HG03354 (cell line): ENCODE data around the gene MTMR12.

ENCODE experiments used
- ATAC-seq: cut with Tn5 transposase; IDR thresholded peaks from one replicate; pipeline ENCODE4 v1.9.1; 2021; ENCODE audit warnings: mild to moderate bottlenecking; ENCODE audit not compliant: unreplicated experiment, poor library complexity, severe bottlenecking

Gene MTMR12

GRCh38 chr5:32251871-32252458 is 60.8 kb downstream of the MTMR12 start:
- no peak for ATAC-seq

DNA sequence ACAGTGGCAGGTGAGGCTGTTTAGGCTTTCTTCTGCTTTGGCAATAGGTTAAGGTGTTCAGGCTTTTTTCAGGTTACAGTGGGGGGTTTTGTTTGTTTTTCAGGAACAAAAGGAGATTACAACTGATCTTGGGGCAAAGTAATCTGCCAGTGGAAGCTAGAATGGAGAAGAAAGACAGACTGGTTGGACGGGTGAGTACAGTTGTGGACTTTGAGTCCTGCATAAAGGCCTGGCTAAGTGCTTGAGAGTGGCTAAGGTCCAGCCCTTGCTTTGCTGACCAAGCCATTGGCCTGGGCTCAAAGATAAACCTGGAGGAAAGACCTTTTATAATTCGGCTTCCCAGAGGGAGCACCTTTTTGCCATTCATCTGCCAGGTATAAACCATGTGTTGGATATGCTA is 63.1 kb downstream of the MTMR12 start:
- ATAC-seq = no peak

- no peak for ATAC-seq
Measured at GRCh38 chr5:32245742-32246141, 67.0 kb downstream of the MTMR12 start.

DNA sequence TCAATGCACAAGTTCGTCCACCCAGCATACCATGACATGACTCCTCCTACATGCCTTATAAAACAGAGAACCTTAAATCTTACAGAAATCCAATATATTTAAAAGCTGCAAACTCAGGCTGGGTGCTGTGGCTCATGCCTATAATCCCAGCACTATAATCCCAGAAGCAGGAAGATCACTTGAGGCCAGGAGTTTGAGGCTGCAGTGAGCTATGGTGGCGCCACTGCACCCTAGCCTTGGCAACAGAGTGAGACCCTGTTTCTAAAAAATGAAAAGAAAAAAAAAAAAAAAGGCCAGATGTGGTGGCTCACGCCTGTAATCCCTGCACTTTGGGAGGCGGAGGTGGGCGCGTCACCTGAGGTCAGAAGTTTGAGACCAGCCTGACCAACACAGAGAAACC is 68.7 kb downstream of the MTMR12 start:
- ATAC-seq = no peak

GRCh38 chr5:32241034-32241783 is 71.5 kb downstream of the MTMR12 start:
- ATAC-seq = no peak

GRCh38 chr5:32239385-32239784 is 73.4 kb downstream of the MTMR12 start:
- ATAC-seq = no peak

DNA sequence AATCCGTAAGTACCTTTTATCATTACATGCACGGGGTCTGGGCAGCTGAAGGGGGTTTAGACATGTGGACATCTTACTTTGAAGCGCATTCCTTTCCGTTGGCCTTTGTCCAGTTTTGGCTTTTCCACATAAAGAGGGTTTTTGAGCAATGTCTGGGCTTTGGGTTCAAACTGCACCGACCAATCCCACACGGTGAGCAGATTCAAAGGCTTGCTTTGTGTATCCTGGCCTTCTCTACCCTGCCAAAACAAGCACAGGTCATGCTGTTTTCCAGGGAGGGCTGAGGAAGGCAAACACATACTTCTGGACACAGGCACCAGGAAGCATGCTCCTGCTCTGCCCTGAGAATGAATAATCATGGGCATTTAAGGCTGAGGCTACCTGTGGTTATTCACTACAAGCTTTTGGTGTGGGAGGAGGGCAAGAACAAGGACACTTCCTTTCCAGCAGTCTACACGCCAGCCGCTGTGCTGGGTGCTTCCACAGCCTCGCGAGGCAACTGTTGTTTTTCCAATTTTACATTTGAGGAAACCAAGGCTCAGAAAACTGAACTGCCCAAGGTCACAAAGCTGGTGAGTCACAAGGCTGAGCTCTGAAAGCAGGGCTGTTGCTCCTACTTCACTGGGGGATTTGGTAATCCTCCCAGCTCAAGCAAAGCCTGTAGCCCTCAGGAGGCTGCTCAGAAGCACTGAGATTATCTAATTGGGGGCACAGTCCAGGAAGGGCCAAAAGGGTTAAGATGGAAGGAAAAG is 78.9 kb downstream of the MTMR12 start:
- ATAC-seq = no peak

GRCh38 chr5:32233220-32233695 is 79.5 kb downstream of the MTMR12 start:
- no peak for ATAC-seq

- peak; percentile 90 for ATAC-seq
Measured at GRCh38 chr5:32232441-32233219, 80.1 kb downstream of the MTMR12 start.

- ATAC-seq = peak; percentile 20
Measured at GRCh38 chr5:32231929-32232328, 80.8 kb downstream of the MTMR12 start.

DNA sequence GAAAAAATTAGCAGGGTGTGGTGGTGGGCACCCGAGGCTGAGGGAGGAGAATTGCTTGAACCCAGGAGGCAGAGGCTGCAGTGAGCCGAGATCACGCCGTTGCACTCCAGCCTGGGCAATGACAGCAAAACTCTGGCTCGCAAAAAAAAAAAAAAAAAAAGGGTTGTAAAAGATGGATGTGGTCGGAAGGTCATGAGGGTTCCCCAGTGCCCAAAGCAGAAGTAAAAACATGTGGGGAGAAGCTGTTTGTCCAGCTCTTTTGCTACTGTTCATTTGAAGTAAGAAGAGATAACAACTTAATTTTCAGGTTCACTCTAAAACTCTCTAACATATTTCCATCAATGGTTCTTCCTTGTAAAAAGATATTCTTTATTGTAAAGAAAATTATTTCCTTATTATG is 81.5 kb downstream of the MTMR12 start:
- no peak for ATAC-seq

DNA sequence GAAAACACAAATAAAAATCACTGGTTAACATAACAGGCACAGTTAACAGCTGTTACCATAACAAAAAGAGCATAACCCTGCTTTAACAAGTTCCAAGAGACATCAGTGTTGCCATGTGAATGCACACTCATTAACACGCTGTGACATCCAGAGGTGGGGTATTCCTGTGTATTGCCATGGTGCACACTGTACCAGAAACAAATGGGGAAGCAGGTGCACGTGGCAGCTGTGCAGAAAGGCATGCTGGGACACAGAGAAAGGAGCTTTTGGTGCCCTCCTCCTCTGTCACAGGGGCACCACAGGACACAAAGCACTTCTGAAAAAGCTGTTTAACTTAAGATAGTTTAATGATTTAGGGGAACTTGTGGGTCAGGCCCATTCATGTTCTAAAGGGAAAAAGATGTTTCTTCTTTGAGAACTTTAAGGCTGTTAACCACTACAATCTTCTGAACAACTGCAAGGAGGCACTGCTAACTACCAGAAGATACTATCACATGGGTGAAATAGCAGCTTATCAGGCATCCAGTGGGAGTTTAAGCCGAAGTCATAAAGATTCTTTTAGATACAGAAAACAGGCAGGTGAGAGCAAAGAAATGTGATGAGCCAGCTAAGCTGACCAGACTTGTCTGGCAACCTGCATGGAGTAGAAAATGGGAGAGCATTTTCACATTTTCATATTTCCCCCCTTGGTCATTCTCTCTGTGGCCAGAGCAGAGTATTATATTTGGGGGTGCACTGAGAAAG is 82.2 kb downstream of the MTMR12 start:
- no peak for ATAC-seq

GRCh38 chr5:32229586-32229985 is 83.2 kb downstream of the MTMR12 start:
- no peak for ATAC-seq

DNA sequence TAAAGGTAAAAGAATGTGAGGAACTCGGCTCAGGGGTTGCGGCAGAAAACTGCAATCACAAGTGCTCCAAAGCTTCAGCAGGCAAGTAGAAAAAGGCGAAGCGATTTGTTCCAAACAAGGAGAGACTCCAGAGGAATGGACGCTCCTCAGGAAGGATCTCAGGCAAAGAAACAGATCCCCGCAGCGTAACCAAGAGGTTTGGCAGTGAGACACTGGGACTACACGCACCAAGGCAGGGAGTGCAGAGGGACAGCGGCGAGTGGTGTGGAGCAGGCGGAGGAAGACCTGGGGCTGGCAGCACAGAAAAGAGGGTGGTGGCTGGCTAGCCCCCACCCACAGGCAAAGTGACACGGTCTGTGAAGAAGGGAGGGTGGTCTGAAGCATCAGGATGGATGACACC is 83.9 kb downstream of the MTMR12 start:
- no peak for ATAC-seq

DNA sequence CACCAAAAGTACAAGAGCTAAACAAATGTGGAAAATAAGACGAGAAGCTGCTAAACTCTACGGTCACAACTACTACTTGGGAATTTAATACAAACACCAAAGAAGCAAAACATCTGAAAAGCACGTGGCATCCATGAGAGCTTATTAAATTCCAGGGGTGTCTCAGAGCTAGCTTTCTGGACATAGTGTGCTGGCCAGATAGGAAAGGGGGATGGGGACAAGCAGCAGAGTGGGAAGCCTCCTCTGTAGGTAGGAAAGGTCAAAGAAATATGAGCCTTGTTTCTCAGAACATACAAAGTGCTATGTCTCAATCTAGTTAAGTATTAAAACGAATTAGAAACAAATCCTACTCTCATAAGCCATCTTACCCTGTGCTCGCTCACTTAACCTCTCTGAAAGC is 87.3 kb downstream of the MTMR12 start:
- no peak for ATAC-seq

- ATAC-seq = no peak
Measured at GRCh38 chr5:32223972-32224609, 88.6 kb downstream of the MTMR12 start.

GRCh38 chr5:32222723-32223470 is 89.8 kb downstream of the MTMR12 start:
- ATAC-seq = no peak

DNA sequence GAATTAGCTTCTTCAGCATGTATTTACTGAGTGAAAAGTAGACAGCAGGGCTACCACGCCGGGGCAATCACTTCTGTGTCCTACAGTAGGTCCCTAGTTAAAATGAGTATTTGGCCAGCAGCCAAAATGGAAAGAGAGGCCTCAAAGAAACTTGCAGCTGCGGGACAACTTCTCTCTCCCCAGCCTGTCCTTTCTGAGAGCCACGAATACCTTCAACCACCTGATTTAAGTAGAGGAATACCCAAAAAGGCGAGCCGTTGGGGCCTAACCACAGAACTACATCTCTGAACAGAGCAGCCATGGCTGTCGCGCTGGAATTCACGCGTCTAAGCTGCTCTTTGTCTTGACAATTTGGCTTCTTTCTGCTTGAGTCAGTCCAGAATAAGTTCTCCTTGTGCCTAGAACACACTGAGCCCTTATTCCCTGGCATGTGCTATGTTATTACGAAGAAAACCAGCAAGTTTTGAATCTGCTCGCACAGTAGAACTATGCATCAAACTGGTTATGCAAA is 94.8 kb downstream of the MTMR12 start:
- ATAC-seq = no peak
